GM19467 (cell line): ENCODE data around the gene YEATS4.

Experiments used
- ATAC-seq: cut with Tn5 transposase; IDR thresholded peaks from one replicate; pipeline ENCODE4 v1.9.1; 2021; ENCODE audit warnings: mild to moderate bottlenecking, moderate library complexity; ENCODE audit not compliant: unreplicated experiment

Gene YEATS4

GRCh38 chr12:69430942-69431590 is 71.5 kb downstream of the YEATS4 start:
- no peak for ATAC-seq

DNA sequence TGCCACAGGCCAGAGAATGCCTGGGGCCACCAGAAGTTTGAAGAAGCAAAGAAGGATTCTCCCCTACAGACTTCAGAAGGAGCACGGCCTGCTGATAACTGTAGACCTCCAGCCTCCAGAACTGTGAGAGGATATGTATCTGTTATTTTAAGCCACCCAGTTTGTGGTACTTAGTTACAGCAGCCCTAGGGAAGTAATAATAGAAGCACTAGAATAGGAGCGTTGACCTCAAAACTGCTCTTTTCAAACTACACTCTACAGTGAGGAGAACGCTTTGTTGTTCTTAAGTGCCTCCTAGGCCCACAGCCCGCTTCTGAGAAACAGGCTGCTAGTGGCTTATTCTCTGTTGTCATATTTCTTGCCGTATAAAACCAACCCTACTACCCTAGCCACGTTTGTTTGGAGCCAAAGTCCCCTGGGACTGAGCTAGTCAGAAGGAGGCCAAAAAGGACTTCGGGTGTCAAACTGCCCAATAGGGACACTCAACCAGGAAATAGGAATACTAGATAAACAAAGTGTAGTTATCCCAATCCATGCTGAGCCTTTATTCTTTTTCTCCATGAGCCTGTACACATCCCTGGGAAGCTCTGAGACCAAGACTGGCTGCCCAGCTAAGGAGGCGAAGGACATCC is 72.2 kb downstream of the YEATS4 start:
- no peak for ATAC-seq

GRCh38 chr12:69433653-69434052 is 74.1 kb downstream of the YEATS4 start:
- no peak for ATAC-seq

DNA sequence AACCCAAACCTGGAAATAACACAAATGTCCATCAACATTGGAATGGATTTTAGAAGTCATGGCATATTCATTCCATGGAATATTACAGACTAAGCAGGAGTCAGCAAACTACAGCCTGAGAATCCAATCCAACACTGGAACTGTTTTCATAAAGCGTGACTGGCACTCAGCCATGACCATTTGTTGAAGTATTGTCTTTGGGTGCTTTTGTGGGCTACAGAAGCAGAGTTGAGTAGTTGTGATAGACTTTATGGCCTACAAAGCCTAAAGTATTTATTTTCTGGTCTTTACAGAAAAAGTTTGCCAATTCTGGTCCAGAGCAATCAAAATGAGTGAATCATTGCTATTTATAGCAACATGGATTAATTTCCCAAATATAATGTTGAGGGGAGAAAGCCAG is 76.1 kb downstream of the YEATS4 start:
- no peak for ATAC-seq

DNA sequence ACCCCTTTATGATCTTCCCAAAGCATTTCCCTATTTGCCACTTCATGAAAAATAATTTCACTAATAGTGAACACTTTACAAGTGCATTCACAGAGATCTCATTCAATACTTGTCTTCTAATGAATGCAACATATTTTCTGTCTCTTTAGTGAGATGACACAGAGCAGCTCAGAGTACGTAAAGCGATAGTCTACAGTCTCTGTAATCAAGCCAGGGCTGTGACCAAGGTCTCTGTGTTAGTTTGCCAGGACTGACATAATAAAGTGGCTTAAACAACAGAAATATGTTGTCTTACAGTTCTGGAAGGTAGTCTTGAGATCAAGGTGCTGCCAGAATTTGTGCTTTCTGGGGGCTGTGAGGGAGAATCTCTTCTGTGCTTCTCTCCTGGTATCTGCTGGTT is 77.5 kb downstream of the YEATS4 start:
- ATAC-seq = no peak

DNA sequence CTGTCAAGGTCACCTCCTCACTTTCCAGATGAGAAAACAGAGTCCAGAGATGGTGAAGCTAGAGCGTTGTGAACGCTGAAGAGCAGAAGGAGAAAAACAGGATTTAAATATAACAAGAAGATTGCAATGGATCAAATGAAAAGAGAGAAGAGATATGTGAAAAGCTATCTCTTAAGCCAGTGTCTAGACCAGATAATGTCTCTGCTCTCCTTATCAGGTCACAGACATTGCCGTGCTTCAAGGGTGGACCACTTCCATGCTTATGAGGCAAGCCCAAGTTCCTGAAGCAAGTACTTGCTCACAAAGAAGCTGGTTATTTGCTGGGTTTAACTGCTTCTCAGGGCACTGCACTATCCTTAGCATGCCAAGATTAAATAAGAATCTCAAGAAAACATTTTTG is 79.0 kb downstream of the YEATS4 start:
- ATAC-seq = no peak

- ATAC-seq = no peak
Observed at GRCh38 chr12:69440016-69440415, 80.5 kb downstream of the YEATS4 start.
